NCI-H1105 (cell line): ENCODE results near the gene ERP29.
"Not testable (repeated sequence)": the region's sequence is repeated elsewhere in the genome, so short reads cannot be mapped to it uniquely, and the experiment has no call there.

Source experiments
- DNase-seq: peaks from one replicate; lab custom pipeline; 2025; lab: John Stamatoyannopoulos, UW

Gene ERP29

GRCh38 chr12:112004041-112004440 is 9.2 kb upstream of the ERP29 start:
- no peak for DNase-seq

DNA sequence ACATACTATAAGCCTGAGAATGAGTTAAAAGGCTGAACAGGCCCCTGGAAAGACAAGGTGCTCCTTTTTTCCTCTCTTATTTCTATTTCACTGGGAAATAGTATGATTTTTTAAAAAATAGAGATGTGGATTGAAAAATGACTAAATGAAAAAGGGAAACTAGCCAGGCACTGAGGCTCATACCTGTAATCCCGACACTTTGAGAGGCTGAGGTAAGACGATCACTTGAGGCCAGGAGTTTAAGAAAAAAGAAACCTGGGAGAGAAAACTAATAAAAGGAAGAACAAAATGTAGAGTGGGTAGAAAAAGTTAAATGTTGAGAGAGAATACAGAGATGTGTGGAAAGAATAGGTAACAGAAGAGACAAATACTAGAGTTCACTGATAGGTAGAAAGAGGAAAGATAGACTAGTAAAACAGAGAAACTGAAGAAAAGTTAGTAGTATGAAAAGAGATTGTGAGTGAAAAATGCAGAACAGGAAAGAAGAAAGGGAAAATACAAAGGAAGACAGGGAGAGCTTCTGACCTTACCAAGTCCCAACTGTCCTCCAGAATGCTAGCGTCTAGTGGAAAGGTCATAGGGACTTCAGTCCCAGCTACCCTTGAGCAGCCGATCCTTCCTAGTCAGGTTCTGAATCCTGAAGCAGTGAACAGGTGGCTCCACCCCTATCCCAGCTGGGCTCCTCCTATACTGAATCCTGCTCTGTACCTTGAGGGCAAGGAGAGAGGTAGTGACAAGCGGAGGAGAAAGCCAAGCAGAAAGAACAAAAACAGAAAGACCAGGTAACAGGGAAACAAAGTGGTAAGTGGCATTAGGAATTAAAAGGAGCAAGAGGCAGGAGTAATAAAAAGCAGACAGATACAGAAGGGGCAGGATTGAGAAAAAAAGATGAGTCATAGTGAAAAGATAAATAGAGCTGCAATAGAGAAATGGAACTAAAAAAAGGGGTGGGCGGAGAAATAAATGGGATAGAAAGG is 7.5 kb upstream of the ERP29 start:
- DNase-seq = no peak

- no peak for DNase-seq
Observed at GRCh38 chr12:112007945-112008344, 5.3 kb upstream of the ERP29 start.

GRCh38 chr12:112008918-112009317 is 4.3 kb upstream of the ERP29 start:
- no peak for DNase-seq

DNA sequence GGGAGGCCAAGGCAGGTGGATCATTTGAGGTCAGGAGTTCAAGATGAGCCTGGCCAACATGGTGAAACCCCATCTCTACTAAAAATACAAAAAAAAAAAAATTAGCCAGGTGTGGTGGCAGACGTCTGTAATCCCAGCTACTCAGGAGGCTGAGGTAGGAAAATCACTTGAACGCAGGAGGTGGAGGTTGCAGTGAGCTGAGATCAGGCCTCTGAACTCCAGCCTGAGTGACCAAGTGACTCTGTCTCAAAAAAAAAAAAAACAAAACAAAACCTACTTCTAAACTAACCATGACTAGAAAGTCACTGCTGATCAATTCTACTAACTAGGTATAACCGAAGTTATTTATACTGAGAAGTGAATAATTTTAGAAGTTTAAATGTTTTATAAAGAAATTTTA is 3.6 kb upstream of the ERP29 start:
- DNase-seq = not testable (repeated sequence)

DNA sequence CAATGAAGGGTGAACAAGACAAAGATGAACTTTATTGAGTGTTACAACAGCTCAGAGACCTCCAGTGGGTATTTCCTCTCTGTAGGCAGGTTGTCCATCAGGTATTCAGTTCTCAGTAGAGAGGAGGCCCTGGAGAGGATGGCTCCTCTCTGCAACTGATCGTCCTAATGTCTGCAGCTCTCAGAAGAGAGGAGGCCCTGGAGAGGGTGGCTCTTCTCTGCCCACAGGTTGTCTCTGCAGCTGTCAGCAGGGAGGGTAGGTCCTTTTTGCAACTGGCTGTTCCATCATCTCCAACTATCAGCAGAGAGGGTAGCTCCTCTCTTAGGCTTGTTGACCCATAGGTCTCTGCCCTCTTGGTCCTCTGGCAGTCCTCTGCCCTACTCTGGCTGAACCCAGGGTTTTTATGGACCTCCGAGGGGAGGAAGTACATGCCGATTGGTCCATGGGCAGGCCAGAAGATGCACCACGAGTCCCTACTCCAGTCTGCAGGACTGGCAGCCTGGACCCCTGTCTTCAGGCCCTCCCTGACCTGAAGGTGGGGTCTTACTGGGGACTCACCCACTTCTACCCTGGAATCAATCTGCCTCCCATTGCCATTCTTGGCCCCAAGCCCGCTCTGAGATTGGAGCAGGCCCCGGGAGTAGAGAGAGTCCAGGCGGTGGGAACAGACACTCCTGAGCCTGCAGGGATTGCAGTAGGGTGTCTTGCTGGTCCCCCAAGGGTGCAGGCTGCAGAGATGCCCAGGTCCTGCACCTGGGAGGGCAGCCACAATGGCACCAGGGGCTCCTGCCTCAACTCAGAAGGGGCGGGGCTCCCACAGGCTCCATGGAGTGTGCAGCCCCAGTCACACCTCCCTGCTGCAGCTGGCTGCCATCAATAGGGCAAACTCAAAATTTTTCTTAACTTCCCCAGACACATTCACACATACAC is 2.5 kb upstream of the ERP29 start:
- DNase-seq = no peak

GRCh38 chr12:112011685-112012084 is 1.5 kb upstream of the ERP29 start:
- DNase-seq = no peak

DNA sequence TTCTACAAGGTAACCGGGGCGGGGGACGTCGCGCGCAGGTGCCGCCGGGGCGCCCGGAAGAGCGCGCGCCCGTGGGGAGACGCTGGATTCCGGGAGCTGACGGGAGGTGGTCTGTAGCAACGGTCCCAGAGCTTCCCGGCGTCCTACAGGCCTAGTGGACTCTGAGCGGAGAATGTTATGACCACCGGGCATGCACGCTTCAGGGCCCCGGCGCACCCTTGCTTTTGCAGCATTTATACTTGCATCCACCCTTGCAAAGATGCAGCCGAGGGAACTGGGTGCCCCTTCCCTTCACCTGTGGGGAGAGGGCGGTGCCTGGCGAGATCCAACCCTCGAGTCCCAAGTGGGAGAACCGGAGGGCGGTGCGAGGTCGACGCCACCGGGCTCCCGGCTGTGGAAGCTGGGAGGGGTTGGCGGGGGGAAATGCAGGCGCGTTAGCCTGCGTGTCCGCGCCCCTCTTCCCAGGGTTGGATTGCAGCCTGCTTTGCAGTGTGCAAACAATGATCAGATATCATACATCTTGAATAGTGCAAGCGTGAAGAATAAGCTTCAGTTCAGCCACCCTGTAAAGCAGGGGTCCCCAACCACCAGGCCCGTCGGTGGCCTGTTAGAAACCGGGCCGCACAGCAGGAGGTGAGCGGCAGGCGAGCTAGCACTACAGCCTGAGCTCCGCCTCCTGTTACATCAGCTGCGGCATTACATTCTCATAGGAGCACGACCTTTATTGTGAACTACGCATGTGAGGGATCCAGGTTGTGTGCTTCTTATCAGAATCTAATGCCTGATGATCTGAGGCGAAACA is 576 bp downstream of the ERP29 start:
- DNase-seq = peak; percentile 74

DNA sequence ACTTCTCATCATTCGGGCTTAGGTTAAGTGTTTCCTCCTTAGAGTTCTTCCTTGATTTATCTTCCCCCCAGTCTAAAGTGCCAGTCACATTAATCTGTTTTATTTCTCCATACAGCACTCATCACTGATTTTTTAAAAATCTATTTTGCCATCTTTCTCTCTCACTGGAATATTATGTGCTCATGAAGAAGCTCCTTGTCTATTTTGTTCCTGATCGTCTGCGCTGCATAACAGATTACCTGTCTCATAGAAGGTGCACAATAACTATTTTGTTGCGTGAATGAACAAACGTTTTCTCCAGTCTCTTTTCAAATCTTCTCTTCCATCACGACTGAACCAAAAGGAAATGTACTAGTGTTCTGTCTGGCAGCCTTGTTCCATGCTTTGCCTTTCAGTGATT is 2.7 kb downstream of the ERP29 start:
- no peak for DNase-seq

DNA sequence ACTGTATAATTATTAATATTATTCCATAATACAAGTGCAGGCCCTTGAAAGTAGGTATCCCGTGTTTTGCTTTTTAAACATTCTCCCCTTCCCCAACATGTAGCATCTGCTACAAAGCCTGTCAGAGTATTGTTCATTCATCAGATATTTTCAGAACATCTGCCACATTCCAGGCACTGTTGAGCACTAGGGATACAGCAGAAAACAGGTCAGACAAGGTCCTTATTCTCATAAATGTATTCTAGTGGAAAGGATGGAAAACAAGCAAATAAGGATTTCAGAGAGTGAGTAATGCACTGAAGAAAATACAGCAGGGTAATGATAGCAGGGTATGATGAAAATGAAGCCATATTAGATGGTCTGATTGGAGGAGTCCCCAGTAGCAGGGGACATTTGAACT is 3.8 kb downstream of the ERP29 start:
- no peak for DNase-seq

DNA sequence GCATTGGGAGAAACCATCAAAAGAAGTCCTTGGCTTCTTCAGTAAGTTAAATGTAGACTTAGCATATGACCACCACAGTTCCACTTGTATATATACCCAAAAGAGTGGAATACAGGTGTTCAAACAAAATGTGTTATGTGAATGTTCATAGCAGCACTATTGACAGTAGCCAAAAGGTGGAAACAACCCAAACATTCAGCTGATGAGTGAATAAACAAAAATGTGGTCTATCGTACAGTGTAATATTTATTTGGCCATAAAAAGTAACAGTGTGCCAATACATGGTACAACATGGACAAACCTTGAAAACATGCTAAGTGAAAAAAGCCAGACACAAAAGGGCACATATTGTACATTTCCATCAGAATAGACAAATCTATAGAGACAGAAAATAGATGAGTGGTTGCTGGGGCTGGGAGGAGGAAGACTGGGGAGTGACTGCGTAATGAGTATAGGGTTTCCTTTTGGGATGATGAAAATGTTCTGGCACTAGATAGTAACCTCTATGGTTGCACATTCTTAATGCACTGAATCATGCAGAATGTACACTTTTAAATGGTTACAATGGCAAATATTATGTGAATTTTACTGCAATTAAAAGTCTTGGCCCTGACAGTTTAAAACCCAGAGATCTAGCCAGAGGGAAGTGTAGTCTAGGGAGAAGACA is 5.5 kb downstream of the ERP29 start:
- no peak for DNase-seq

GRCh38 chr12:112020947-112021457 is 7.8 kb downstream of the ERP29 start:
- DNase-seq = no peak

GRCh38 chr12:112022241-112023016 is 9.2 kb downstream of the ERP29 start:
- DNase-seq = no peak

DNA sequence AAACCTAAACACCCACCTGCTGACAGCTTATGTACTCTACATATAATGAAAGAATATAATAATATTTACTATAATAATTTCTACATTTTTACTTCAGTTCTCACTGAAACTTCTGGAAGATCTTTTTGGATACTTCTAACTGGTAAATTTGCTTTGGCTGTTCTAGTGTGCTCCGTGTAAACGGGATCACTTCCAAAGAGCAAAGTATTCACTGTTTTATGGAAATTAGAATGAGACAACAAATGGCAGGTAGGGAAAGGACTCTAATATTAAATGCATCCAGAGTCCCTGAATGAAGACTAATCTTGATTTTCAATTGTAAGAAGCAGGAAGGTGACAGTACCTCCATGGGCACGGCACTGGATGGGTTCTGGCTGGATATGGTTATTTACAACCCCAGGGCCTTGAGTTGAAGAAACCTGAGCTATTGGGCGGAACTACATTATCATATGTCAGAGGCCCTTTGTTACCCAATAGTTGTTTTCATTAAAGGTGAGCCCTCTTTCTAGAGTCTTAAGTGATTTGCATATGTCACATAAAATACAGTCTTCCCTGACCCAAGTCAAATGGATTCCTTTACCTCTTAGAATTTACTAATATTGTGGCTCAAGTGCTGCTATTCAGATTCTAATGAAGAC is 10.7 kb downstream of the ERP29 start:
- no peak for DNase-seq

GRCh38 chr12:112025808-112026375 is 12.7 kb downstream of the ERP29 start:
- no peak for DNase-seq

GRCh38 chr12:112029301-112029700 is 16.1 kb downstream of the ERP29 start:
- DNase-seq = no peak

- DNase-seq = no peak
Observed at GRCh38 chr12:112031472-112031871, 18.2 kb downstream of the ERP29 start.

- DNase-seq = no peak
Observed at GRCh38 chr12:112032292-112032691, 19.1 kb downstream of the ERP29 start.

GRCh38 chr12:112035219-112035785 is 22.1 kb downstream of the ERP29 start:
- DNase-seq = no peak
